Spleen (tissue), 7 donors: ENCODE results near the gene IRS1.

Source experiments
- POLR2A ChIP-seq, 3 donors: fragments of 450-650 bp; IDR thresholded peaks; one replicate each; pipeline ENCODE4 v1.5.1; 2017; ENCODE audit warnings: antibody characterized with exemption in 3 of 3, mild to moderate bottlenecking in 1 of 3
- POLR2AphosphoS5 ChIP-seq, 3 donors: sonication (generic); formaldehyde crosslinking; IDR thresholded peaks; one replicate each; pipeline ENCODE4 v1.5.1; 2017; ENCODE audit warnings: antibody characterized with exemption in 3 of 3
- TF ChIP-seq, protein P1 (sequence below), 11 experiments: fragments of 200-600 bp in 7 of 11; fragments of 450-650 bp in 4 of 11; sonication (generic) in 4 of 11; IDR thresholded peaks in 8 of 11; conservative IDR thresholded peaks in 3 of 11; 1 replicate in 7 of 11; 2 replicates in 4 of 11; pipeline versions ENCODE4 v1.4.0 to v1.8.0; 2016 to 2021; ENCODE audit warnings: antibody characterized with exemption in 11 of 11, inconsistent platforms in 4 of 11, mild to moderate bottlenecking in 1 of 11
- donor health status: DM: no; HTN: no; CAD: no; lungs with moderate emphysema.
- donor health status: DM: no; HTN: no; CAD: no.
- donor health status: DM: no; HTN: no; CAD: no.

DNA sequence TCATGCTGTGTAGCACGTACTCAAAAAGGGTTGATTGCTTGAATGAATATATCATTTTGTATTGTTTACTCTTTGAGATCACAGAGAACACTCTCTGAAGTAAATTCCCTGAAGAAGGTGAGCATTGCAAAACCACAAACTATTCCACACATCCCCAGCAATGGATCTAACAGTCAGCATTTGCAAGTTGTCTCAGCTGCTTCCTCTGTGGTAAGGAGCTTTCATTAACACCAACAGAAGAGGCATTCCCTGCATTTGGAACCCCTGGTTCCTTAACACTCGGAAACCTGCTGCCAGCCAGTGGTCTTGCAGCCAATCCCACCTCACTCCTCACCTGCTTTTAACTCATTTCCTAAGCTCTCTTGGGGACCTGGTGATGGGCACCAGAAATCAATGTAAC, 108.4 kb downstream of the IRS1 start:
- TF ChIP-seq, protein P1, sequence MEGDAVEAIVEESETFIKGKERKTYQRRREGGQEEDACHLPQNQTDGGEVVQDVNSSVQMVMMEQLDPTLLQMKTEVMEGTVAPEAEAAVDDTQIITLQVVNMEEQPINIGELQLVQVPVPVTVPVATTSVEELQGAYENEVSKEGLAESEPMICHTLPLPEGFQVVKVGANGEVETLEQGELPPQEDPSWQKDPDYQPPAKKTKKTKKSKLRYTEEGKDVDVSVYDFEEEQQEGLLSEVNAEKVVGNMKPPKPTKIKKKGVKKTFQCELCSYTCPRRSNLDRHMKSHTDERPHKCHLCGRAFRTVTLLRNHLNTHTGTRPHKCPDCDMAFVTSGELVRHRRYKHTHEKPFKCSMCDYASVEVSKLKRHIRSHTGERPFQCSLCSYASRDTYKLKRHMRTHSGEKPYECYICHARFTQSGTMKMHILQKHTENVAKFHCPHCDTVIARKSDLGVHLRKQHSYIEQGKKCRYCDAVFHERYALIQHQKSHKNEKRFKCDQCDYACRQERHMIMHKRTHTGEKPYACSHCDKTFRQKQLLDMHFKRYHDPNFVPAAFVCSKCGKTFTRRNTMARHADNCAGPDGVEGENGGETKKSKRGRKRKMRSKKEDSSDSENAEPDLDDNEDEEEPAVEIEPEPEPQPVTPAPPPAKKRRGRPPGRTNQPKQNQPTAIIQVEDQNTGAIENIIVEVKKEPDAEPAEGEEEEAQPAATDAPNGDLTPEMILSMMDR (IDR thresholded peaks at IDR 0.05 in 8 of 11, conservative IDR thresholded peaks at IDR 0.05 in 3 of 11): no peak
- TF ChIP-seq POLR2A (IDR thresholded peaks at IDR 0.05) (no peak), POLR2AphosphoS5 (IDR thresholded peaks at IDR 0.05) (no peak)
